Urothelium cell line (cell line): ENCODE measurements around the gene KIF2B.
A peak's percentile ranks its signal among the peaks of the same experiment; 100 is the strongest.
"Not testable (repeated sequence)": the region's sequence is repeated elsewhere in the genome, so short reads cannot be mapped to it uniquely, and the experiment has no call there.

ENCODE experiments used
- DNase-seq: peaks from one replicate; pipeline ENCODE4 v3.0.0; 2011; ENCODE audit warnings: low spot score, mixed read lengths
- FAIRE-seq: peaks from 2 replicates; lab custom pipeline; 2011; peaks lifted over from hg19 to GRCh38; lab: Jason Lieb, UNC

Gene KIF2B, protein sequence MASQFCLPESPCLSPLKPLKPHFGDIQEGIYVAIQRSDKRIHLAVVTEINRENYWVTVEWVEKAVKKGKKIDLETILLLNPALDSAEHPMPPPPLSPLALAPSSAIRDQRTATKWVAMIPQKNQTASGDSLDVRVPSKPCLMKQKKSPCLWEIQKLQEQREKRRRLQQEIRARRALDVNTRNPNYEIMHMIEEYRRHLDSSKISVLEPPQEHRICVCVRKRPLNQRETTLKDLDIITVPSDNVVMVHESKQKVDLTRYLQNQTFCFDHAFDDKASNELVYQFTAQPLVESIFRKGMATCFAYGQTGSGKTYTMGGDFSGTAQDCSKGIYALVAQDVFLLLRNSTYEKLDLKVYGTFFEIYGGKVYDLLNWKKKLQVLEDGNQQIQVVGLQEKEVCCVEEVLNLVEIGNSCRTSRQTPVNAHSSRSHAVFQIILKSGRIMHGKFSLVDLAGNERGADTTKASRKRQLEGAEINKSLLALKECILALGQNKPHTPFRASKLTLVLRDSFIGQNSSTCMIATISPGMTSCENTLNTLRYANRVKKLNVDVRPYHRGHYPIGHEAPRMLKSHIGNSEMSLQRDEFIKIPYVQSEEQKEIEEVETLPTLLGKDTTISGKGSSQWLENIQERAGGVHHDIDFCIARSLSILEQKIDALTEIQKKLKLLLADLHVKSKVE

DNA sequence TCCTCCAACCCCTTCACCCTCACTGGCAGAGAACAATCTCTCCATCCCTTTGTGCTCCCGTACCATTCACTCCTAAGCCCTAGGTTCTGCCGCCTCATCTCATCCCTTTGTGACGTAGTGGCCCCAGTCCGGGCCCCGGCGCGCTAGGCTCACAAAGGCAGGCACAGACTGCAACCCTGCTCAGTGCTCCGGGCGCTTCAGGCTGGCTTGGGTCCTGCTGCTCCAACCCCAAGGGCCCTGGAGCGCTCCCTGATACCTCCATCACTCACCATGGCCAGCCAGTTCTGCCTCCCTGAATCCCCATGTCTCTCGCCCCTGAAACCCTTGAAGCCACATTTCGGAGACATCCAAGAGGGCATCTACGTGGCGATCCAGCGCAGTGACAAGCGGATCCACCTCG, at the start of gene KIF2B:
Gene KIF2B (plus strand): TSS at position 164 of the 400 bp plus-strand sequence. CDS start 107 bp downstream, at position 271.
- FAIRE-seq: no peak
- no peak for DNase-seq

DNA sequence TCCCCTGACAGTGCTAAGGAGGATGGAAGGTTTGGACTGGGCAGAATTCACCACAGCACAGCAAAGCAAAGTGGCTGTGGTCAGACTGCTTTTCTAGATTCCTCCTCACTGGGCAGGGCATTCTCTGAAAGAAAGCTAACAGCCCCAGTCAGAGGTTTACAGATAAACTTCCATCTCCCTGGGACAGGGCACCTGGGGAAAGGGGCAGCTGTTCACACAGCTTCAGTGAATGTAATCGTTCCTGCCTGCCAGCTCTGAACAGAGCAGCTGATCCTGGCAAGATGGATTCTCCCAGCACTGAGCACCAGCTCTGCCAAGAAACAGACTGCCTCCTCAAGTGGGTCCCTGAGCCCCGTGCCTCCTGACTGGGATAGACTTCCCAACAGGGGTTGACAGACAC, 42.4 kb upstream of the KIF2B start:
- no peak for DNase-seq
- FAIRE-seq: no peak

DNA sequence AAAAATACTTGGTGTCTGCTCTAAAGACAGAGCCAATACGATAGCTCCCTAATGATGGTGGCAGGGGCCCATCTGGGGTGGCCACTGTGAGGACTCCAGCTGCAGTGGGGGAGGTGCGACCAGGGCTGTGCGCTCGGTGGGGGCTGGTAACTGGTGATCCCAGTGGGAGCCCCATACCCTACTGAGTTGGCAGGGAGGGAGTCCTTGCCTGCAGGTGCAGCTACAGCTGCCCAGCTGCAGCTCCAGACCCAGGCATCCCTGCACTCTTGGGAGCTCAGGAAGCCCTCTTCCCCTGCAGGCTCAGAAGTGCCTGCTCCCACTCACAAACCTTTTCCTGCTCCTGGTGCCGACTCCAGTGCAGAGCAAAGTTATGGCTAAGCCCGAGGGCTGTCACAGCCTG, 31.2 kb upstream of the KIF2B start:
- no peak for FAIRE-seq
- no peak for DNase-seq

DNA sequence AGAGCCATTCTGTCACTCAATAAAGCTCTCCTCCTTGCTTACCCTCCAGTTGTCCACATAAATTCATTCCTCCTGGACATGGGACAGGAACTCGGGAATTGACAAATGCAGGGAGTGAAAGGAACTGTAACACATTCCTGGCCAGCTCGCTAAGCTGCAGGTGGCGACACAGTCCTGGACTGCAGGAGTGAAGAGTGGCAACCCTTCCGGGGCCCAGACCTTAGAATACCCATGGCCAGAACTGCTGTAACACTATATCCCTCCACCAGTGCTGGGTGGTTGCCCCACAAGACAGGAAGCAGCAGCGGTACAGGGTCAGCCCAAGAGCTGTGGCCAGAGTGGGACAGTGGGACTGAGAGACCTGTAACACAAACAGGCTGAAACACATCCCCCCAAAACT, 30.3 kb upstream of the KIF2B start:
- FAIRE-seq: no peak

DNA sequence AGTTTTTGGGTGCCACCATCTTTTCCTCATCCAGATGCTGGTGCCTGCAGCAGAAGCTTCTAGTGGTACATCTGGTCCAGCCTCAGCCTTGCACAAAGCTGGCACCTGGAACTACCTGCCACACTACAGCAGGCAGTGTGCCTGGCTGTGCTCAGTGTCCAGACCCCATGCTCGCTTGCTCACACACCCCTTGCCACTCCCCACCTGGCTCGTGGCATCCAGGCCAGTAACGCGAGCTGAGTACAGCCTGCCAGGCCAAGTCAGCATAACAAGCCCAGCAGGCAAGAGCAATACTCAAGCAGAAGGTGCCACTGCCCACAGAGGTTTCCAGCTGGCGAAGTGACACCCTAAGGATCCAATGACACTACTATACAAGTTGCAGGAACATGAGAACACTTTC, 29.7 kb upstream of the KIF2B start:
- no peak for DNase-seq
- FAIRE-seq: peak; percentile 72

More for the DNA sequence above, 30.3 kb upstream of the KIF2B start:
- DNase-seq: no peak

DNA sequence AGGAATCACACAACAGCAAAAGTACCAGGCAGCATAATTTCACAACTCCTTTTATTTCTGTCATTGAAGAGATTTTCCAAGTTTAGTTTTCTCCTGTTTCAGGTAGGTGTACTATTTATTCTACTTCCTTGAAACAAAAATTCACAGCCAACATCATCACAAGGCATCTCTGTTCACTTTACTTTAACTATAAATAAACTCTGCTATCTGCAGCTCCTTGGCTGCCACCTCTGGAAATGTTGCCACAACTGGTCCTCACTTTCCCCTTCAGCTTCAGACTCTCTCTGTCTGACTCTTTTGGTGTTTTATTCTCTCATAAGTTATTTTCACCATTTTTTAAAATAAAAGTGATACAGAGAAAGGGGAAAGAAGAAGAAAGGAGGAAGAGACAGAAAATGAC, 27.9 kb upstream of the KIF2B start:
- FAIRE-seq: no peak
- no peak for DNase-seq

DNA sequence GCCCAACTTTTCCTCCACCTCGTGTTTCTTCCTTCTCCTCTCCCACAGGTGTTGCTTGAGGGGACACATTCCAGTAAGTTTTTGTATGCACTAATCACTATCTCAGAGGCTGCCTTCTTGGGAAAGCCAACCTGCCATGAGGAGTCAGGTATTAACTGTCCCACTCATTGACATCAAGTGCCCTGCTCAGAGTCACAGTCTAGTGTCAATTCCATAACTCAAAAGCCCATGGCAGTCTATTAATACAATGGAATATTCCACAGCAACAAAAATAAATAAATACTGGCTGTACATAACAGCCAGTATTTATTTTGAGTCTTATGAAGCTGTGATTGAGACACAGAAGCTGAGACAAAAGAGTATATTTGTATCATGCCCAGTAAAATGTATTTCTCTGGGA, 26.1 kb upstream of the KIF2B start:
- no peak for FAIRE-seq
- DNase-seq: no peak

DNA sequence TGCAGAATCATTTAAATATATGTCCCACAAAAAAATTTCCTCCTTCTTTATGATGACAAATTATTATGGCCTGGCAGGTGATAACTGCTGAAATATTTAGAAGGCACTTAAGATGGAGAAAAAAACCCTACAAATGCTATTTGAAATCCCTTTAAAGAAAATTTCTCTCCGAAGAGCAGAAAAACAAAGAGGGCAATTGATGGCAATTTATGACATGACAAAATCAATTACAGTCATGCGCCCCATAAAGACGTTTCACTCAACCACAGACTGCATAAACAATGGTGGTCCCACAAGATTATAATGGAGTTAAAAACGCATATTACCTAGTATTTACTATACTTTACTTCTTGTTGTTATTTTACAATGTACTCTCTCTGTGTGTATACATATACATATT, 25.2 kb upstream of the KIF2B start:
- FAIRE-seq (no peak), DNase-seq (no peak)

DNA sequence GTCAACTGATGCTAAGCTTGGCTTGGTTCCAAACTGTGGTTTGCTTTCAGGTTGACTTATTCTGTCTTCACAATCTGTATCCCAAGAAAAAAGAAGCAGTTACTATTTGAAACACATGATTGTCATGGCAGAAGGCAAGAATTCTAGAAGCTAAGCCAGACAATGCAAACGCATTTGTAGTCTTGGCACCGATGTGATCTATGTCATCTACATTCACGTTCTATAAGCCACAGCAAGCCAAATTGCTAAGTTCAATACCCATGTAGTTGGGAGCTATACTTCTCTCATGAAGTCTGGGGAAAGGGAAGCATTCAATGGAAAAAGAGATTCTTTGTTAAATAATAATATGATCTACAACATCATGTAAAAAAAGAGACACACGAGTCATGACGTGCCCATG, 18.3 kb upstream of the KIF2B start:
- no peak for FAIRE-seq
- no peak for DNase-seq

DNA sequence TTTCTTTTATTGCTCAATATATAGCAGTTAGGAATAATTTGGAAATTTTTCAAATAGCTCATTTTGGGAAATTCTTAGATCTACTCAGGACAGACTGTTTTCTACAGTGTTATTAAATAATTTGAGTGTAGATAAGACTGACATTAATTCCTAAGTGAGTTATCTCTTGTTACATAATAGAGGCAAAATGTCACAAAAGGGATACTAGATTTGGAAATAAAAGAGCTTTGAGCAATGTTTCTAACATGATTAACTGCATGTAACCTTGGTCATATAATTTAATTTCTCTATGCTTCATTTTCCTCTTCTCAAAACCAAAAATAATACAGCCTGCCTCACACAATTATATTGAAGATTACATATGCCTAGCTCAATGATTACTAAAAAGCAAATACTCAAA, 16.3 kb upstream of the KIF2B start:
- FAIRE-seq (no peak), DNase-seq (no peak)

DNA sequence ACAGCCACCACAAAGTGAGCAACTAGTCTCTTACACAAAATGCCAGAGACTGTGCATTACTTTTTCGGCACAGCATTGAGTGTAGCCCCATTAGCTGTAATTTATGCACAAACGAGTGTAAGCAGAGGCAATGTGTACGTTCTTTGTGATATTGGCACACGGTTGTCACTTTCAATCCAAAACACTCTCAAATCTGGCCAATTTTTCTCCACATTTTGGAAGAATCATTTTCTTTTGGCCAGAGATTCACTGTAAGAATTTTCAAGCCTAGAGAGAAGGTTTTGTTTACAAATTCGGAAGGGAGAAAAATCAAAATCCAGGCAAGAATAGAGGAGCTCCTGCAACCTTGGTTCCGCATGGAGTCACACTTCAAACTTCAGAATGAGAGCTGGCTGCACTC, 15.4 kb upstream of the KIF2B start:
- no peak for DNase-seq
- FAIRE-seq: no peak

DNA sequence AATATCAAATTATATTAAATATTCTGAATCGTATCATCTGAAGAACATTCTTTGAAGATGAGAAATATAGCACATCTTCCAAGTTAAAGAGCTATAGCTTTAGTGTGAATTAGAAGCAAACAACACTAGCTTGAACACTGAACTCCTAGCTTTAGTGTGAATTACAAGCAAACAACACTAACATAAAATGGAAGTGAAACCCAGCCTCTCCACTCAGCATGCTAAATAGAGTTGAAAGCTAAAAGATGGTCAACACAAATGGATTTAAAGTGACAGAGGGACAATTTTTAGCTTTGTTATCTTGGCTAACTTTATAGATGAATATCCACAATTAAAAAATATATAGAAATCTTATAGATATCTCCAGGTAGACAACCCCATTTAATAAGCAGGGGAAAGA, 4.5 kb upstream of the KIF2B start:
- no peak for DNase-seq
- no peak for FAIRE-seq

DNA sequence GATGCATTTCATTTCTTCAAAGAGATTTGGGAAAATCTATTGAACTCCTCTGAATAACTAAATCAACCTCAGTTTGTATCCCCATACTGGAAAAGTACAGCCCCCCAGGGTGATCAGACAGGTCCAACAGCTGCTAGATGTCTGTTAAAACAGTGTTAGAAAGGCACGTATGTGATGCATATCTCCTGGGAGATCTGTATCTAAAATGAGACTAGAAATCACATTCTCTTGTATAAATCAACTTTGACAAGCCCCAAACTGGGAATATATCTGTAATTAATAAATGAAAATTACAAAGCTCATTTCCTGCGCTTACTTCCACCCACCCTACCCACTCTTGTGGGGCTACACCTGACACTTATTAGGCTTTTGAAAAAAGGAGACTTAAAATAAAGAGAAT, 3.8 kb upstream of the KIF2B start:
- FAIRE-seq (no peak), DNase-seq (no peak)

DNA sequence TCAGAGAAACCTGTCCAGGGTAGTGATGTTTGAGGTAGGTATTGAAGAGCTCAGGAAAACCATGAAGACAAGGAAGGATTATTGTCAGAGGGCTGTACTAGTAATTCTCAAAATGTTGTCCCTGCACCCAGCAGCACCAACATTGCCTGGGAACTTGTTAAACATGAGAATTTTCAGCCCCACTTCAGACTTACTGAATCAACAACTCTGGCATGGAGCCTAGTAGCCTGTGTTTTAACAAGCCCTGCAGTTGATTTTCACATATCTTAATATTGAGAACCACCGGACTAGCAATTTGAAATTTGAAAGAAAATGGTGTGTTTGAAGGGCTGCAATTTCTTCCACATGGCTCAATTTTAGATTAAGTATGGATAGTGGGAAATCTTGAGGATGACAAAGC, 2.8 kb upstream of the KIF2B start:
- FAIRE-seq (no peak), DNase-seq (no peak)

DNA sequence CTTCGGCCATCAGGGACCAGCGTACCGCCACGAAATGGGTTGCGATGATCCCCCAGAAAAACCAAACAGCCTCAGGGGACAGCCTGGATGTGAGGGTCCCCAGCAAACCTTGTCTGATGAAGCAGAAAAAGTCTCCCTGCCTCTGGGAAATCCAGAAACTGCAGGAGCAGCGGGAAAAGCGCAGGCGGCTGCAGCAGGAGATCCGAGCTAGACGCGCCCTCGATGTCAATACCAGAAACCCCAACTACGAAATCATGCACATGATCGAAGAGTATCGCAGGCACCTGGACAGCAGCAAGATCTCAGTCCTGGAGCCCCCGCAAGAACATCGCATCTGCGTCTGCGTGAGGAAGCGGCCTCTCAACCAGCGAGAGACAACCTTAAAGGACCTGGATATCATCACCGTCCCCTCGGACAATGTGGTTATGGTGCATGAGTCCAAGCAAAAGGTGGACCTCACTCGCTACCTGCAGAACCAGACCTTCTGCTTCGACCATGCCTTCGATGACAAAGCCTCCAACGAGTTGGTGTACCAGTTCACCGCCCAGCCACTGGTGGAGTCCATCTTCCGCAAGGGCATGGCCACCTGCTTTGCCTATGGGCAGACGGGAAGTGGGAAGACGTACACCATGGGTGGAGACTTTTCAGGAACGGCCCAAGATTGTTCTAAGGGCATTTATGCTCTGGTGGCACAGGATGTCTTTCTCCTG, 769 bp downstream of the KIF2B start:
- FAIRE-seq (no peak), DNase-seq (no peak)

DNA sequence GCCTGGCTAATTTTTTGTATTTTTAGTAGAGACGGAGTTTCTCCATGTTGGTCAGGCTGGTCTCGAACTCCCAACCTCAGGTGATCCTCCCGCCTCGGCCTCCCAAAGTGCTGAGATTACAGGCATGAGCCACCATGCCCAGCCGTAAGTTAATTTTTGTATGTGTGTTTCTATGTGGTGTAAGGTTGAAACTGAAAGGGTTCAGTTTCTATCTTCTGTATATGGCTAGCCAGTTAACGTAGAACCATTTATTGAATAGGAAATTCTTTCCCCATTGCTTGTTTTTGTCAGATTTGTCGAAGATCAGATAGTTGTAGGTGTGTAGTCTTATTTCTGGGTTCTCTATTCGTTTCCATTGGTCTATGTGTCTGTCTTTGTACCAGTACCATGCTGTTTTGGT, 12.0 kb downstream of the KIF2B start:
- not testable (repeated sequence) for DNase-seq, FAIRE-seq

DNA sequence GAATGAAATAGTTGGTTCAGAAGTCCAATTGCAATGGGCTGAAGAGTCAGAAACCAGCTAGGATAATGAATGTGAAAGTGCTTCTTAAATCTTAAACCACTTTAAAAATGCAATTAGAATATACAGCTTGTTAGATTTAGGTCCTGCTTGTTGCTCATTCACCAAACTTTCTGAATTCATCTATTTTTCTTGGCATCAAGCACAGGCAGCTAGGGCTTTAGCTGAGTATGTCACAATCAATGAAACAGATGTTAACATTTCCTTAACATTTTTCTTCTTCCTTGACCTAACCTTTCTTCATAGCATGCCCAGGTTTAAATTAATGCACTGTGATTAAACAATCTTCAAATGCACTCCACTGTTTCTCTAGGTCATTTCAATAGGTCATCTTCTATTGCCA, 14.4 kb downstream of the KIF2B start:
- DNase-seq (no peak), FAIRE-seq (no peak)

DNA sequence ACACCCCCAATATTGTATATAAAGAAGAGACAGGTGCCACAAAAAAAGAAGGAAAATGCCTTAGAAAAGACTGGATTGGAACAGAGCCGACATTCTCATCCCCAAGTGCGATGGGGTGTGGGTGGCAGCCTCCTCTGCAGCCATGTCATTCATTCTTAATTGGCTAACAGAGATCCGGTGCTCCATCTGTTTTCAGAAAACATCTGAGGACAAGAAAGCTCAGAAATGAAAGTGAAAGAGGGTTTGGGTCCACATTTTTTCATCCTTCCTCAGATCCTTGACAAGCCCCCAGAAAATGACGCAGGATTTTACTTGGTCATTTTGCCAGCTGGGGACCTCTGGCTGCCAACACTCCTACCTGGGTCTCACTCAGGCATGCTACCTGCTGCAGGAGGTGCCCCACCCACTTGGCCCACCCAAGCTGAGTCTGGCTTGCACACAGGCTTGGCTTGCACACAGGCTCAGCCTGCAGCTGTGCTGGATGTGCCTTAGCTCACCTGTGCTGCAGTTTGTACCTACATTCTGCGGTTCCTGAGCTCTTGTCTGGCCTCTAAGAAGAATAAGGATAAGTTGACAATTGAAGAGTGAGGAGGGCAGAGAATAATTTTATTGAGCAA, 21.9 kb downstream of the KIF2B start:
- no peak for DNase-seq
- no peak for FAIRE-seq

DNA sequence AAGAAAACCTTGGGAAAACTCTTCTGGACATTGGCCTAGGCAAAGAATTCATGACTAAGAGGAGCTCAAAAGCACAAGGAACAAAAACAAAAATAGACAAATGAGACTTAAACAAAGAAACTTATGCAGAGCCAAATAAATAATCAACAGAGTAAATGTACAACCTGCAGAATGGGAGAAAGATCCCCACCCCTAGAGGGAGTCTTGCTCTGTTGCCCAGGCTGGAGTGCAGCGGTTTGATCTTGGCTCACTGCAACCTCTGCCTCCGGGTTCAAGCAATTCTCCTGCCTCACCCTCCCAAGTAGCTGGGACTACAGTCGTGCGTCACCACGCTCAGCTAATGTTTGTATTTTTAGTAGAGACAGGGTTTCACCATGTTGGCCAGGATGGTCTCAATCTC, 48.4 kb downstream of the KIF2B start:
- not testable (repeated sequence) for DNase-seq, FAIRE-seq
